HepG2 (cell line): ENCODE results near the gene ASH1L. TPM values are rescaled to one million over a fixed set of nuclear protein-coding genes. Genes with fewer than 3 reads are reported as not detected.

Experiments
- AKNA ChIP-seq: sonication (generic); formaldehyde crosslinking; IDR thresholded peaks from 2 replicates; pipeline ENCODE4 v1.4.0; 2020; ENCODE audit warnings: missing genetic modification reagents, borderline replicate concordance
- JARID2 ChIP-seq: sonication (generic); formaldehyde crosslinking; IDR thresholded peaks from 2 replicates; pipeline ENCODE4 v1.8.1; 2023; ENCODE audit warnings: missing genetic modification reagents, inconsistent platforms; ENCODE audit not compliant: insufficient replicate concordance
- MAF1 ChIP-seq: sonication (generic); formaldehyde crosslinking; IDR thresholded peaks from 2 replicates; pipeline ENCODE4 v1.5.0; 2020; ENCODE audit warnings: missing genetic modification reagents, borderline replicate concordance
- NCOA2 ChIP-seq: sonication (generic); formaldehyde crosslinking; IDR thresholded peaks from 2 replicates; pipeline ENCODE4 v1.8.0; 2022; ENCODE audit warnings: inconsistent platforms
- PRDM4 ChIP-seq: sonication (generic); formaldehyde crosslinking; IDR thresholded peaks from 2 replicates; pipeline ENCODE4 v1.9.0; 2021; ENCODE audit warnings: missing genetic modification reagents, borderline replicate concordance
- SATB2 ChIP-seq: sonication (generic); formaldehyde crosslinking; IDR thresholded peaks from 2 replicates; pipeline ENCODE4 v1.5.0; 2020; ENCODE audit warnings: missing genetic modification reagents
- SMAD9 ChIP-seq: sonication (generic); formaldehyde crosslinking; IDR thresholded peaks from 2 replicates; pipeline ENCODE4 v1.5.1; 2020; ENCODE audit warnings: mild to moderate bottlenecking, missing genetic modification reagents
- ZMYM4 ChIP-seq: sonication (generic); formaldehyde crosslinking; IDR thresholded peaks from 2 replicates; pipeline ENCODE4 v1.8.1; 2023; ENCODE audit warnings: mild to moderate bottlenecking, missing genetic modification reagents
- ZNF513 ChIP-seq: sonication (generic); formaldehyde crosslinking; conservative IDR thresholded peaks from 2 replicates; pipeline ENCODE4 v1.5.0; 2020; ENCODE audit warnings: missing genetic modification reagents
- ZNF83 ChIP-seq: sonication (generic); formaldehyde crosslinking; IDR thresholded peaks from 2 replicates; pipeline ENCODE4 v1.4.0; 2020; ENCODE audit warnings: missing genetic modification reagents, mild to moderate bottlenecking, borderline replicate concordance
- ZSCAN9 ChIP-seq: IDR thresholded peaks from 2 replicates; pipeline ENCODE4 v1.6.1; 2016; ENCODE audit warnings: borderline replicate concordance
- polyA plus RNA-seq, 8 experiments: library from polyadenylated mRNA; depleted of rRNA in 3 of 8; stranded (reverse) in 7 of 8; unstranded in 1 of 8; fragments of >200 nt; fragmentation: Illumina TruSeq in 4 of 8; extraction: Trizol in 4 of 8; gene quantifications; 2 replicates each; pipeline versions ENCODE4 v1.2.1 to v1.2.3, GENCODE V29; 2011 to 2016; ENCODE audit warnings: low read depth in 4 of 8, missing spikeins in 1 of 8, mixed read lengths in 1 of 8; ENCODE audit not compliant: insufficient read depth in 1 of 8
- total RNA-seq, 5 experiments: library from RNA; depleted of rRNA; stranded (reverse); fragments of >200 nt; fragmentation: Illumina TruSeq; extraction: Trizol; gene quantifications; 2 replicates each; pipeline ENCODE4 v1.2.3, GENCODE V29; 2016; ENCODE audit warnings: low read depth in 1 of 5
- TF ChIP-seq, protein P1 (sequence below): sonication (generic); formaldehyde crosslinking; IDR thresholded peaks from 2 replicates; pipeline ENCODE4 v1.4.0; 2020; ENCODE audit warnings: mild to moderate bottlenecking, missing genetic modification reagents
- TF ChIP-seq, protein P2 (sequence below): sonication (generic); formaldehyde crosslinking; IDR thresholded peaks from 2 replicates; pipeline ENCODE4 v1.4.0; 2020; ENCODE audit warnings: low read depth, mild to moderate bottlenecking, missing genetic modification reagents
- TF ChIP-seq, protein P3 (sequence below): IDR thresholded peaks from 2 replicates; pipeline ENCODE4 v1.6.1; 2016; ENCODE audit warnings: mild to moderate bottlenecking, missing biosample characterization, missing genetic modification reagents

ASH1L gene
- total and polyA plus RNA-seq, 2 of the 13 experiments (the other 11 are each of a cell fraction or from before 2014, with no cell fraction given): 10.2 to 15.3 TPM

GRCh38 chr1:155300553-155301329 lies 261.9 kb downstream of the ASH1L start (continued):
- TF ChIP-seq NCOA2 (CRISPR knock-in tag): peak; percentile 72
- TF ChIP-seq ZNF513 (CRISPR knock-in tag): no peak
- TF ChIP-seq MAF1 (CRISPR knock-in tag): peak; percentile 59; the same call in 1 of the 2 replicates
- TF ChIP-seq, protein P1, sequence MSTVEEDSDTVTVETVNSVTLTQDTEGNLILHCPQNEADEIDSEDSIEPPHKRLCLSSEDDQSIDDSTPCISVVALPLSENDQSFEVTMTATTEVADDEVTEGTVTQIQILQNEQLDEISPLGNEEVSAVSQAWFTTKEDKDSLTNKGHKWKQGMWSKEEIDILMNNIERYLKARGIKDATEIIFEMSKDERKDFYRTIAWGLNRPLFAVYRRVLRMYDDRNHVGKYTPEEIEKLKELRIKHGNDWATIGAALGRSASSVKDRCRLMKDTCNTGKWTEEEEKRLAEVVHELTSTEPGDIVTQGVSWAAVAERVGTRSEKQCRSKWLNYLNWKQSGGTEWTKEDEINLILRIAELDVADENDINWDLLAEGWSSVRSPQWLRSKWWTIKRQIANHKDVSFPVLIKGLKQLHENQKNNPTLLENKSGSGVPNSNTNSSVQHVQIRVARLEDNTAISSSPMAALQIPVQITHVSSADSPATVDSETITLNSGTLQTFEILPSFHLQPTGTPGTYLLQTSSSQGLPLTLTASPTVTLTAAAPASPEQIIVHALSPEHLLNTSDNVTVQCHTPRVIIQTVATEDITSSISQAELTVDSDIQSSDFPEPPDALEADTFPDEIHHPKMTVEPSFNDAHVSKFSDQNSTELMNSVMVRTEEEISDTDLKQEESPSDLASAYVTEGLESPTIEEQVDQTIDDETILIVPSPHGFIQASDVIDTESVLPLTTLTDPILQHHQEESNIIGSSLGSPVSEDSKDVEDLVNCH: no peak
- peak; percentile 86; the same call in 1 of the 2 replicates for TF ChIP-seq SMAD9 (CRISPR knock-in tag)
- TF ChIP-seq PRDM4 (CRISPR knock-in tag): no peak
- peak; percentile 57; the same call in 1 of the 2 replicates for TF ChIP-seq SATB2 (CRISPR knock-in tag)
- TF ChIP-seq ZNF83 (CRISPR knock-in tag): no peak
- TF ChIP-seq ZMYM4: peak; percentile 82
- TF ChIP-seq ZSCAN9: peak; percentile 73; the same call in 1 of the 2 replicates
- TF ChIP-seq, protein P2, sequence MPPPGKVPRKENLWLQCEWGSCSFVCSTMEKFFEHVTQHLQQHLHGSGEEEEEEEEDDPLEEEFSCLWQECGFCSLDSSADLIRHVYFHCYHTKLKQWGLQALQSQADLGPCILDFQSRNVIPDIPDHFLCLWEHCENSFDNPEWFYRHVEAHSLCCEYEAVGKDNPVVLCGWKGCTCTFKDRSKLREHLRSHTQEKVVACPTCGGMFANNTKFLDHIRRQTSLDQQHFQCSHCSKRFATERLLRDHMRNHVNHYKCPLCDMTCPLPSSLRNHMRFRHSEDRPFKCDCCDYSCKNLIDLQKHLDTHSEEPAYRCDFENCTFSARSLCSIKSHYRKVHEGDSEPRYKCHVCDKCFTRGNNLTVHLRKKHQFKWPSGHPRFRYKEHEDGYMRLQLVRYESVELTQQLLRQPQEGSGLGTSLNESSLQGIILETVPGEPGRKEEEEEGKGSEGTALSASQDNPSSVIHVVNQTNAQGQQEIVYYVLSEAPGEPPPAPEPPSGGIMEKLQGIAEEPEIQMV (CRISPR knock-in tag): peak; percentile 89; the same call in 1 of the 2 replicates
- TF ChIP-seq, protein P3, sequence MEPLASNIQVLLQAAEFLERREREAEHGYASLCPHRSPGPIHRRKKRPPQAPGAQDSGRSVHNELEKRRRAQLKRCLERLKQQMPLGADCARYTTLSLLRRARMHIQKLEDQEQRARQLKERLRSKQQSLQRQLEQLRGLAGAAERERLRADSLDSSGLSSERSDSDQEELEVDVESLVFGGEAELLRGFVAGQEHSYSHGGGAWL (CRISPR knock-in tag): peak; percentile 80
- TF ChIP-seq AKNA (CRISPR knock-in tag): no peak
- TF ChIP-seq JARID2: no peak
